H1 (cell line): ENCODE measurements around the gene SCN1B. TPM values are rescaled to one million over a fixed set of nuclear protein-coding genes. Genes with fewer than 3 reads are reported as not detected.

Source experiments
- CBX5 ChIP-seq: fragments of 300-800, 300-1000 bp; sonication (generic); IDR thresholded peaks from 2 replicates; pipeline ENCODE4 v1.7.1; 2016; ENCODE audit warnings: antibody characterized with exemption, low read length, low read depth
- CEBPB ChIP-seq: IDR thresholded peaks from 2 replicates; pipeline ENCODE4 v1.6.1; 2012; ENCODE audit warnings: low read depth, low read length
- CHD7 ChIP-seq: fragments of 300-600 bp; sonication (generic); IDR thresholded peaks from 2 replicates; pipeline ENCODE4 v1.7.1; 2012; ENCODE audit warnings: low read length, moderate library complexity, mild to moderate bottlenecking, inconsistent platforms; ENCODE audit not compliant: insufficient replicate concordance
- E2F6 ChIP-seq: IDR thresholded peaks from 2 replicates; pipeline ENCODE4 v1.6.1; 2012; ENCODE audit warnings: inconsistent platforms
- GABPA ChIP-seq: IDR thresholded peaks from 2 replicates; pipeline ENCODE4 v1.6.1; 2011; ENCODE audit warnings: mild to moderate bottlenecking, low read length, moderate library complexity, borderline replicate concordance; ENCODE audit not compliant: insufficient read depth
- MAFK ChIP-seq: IDR thresholded peaks from 2 replicates; pipeline ENCODE4 v1.6.1; 2012; ENCODE audit warnings: low read depth, mild to moderate bottlenecking, improper control_type of control experiment, low read length
- POU5F1 ChIP-seq: IDR thresholded peaks from 2 replicates; pipeline ENCODE4 v1.6.1; 2011; ENCODE audit warnings: low read depth, mild to moderate bottlenecking, low read length, moderate library complexity
- RBBP5 ChIP-seq: IDR thresholded peaks from 2 replicates; pipeline ENCODE4 v1.7.1; 2012; ENCODE audit warnings: low read depth, mild to moderate bottlenecking, inconsistent platforms, low read length, moderate library complexity, borderline replicate concordance
- SP2 ChIP-seq: IDR thresholded peaks from 2 replicates; pipeline ENCODE4 v1.6.1; 2012; ENCODE audit warnings: mild to moderate bottlenecking, low read length, inconsistent platforms
- TBP ChIP-seq: IDR thresholded peaks from 2 replicates; pipeline ENCODE4 v1.6.1; 2011; ENCODE audit warnings: low read depth, low read length, improper control_type of control experiment
- USF2 ChIP-seq: IDR thresholded peaks from 2 replicates; pipeline ENCODE4 v1.6.1; 2011; ENCODE audit warnings: low read length, improper control_type of control experiment
- polyA plus RNA-seq, 7 experiments: library from polyadenylated mRNA; depleted of rRNA in 3 of 7; stranded (reverse) in 5 of 7; unstranded in 2 of 7; fragments of >200 nt in 5 of 7; fragments of 200-250 nt in 2 of 7; gene quantifications; 1 replicate in 5 of 7; 2 replicates in 1 of 7; 4 replicates in 1 of 7; pipeline versions ENCODE4 v1.2.1 to v1.2.3, GENCODE V29; 2011 to 2013; ENCODE audit warnings: missing spikeins in 2 of 7, mixed read lengths in 2 of 7
- total RNA-seq: library from RNA; stranded (reverse); fragmentation: NEBNext Ultra II Directional; extraction: Animal tissue kit (Norgen Biotek cat#: 25700); gene quantifications from 2 replicates; pipeline ENCODE4 v1.2.1, GENCODE V29; 2021

The SCN1B gene
- total and polyA plus RNA-seq, 2 of the 8 experiments (the other 6 are each of a cell fraction or from before 2014, with no cell fraction given), result 3.1 to 3.5 TPM

GRCh38 chr19:35081201-35081600, 50.9 kb downstream of the SCN1B start (continued):
- TF ChIP-seq CHD7, result no peak
- TF ChIP-seq MAFK, result no peak
- TF ChIP-seq E2F6, result no peak
- TF ChIP-seq TBP, result no peak
- TF ChIP-seq POU5F1, result no peak
- no peak for TF ChIP-seq SP2
- no peak for TF ChIP-seq CBX5
- no peak for TF ChIP-seq RBBP5
- TF ChIP-seq GABPA, result no peak
- no peak for TF ChIP-seq CEBPB
- no peak for TF ChIP-seq USF2
